SIG-M5 (cell line): ENCODE results near the gene CASP14.
"Not testable (repeated sequence)": the region's sequence is repeated elsewhere in the genome, so short reads cannot be mapped to it uniquely, and the experiment has no call there.

Experiments used
- DNase-seq: peaks from one replicate; lab custom pipeline; 2025; lab: John Stamatoyannopoulos, UW

CASP14 gene

GRCh38 chr19:15072930-15073647, 23.8 kb downstream of the CASP14 start:
- no peak for DNase-seq

GRCh38 chr19:15074371-15074770, 25.1 kb downstream of the CASP14 start:
- DNase-seq: no peak

DNA sequence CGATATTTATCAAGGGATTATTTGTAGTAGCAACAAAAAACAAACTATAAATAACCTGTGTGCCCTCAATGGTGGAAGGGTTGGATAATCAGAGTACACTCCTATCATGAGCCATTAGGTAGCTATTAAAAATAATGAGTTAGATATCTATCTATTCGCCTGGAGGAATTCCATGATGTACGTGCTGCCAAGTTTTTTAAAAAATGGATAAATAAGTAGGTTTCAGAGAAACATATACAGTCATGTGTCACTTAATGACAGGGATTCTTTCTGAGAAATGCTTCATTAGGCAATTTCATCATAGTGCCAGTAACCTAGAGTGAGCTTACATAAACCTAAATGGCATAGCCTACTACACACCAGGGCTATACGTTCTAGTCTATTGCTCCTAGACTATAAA, 26.5 kb downstream of the CASP14 start:
- DNase-seq: no peak

DNA sequence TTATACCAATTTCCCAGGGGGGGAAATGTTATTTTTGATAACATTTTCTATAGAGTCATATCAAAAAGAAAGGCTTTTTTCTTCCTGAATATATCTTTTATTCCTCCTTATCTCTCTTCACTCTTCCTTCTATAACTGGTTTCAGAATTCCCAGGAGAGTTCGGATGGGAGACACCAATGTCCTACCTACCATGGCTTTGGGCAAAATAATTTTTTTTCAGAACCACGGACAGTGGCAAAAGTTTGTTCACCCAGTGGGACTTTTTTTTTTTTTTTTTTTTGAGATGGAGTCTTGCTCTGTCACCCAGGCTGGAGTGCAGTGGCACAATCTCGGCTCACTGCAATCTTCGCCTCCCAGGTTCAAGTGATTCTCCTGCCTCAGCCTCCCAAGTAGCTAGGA, 30.7 kb downstream of the CASP14 start:
- not testable (repeated sequence) for DNase-seq

- DNase-seq: no peak
Observed at GRCh38 chr19:15081911-15082310, 32.6 kb downstream of the CASP14 start, which contains the start of gene OR1I1. OR1I1 (plus strand) TSS chr19:15082211; CDS start chr19:15087066, 4,855 bp downstream.

- no peak for DNase-seq
Observed at GRCh38 chr19:15087182-15087581, 37.9 kb downstream of the CASP14 start.

- DNase-seq: peak; percentile 2
Observed at GRCh38 chr19:15091918-15092753, 42.9 kb downstream of the CASP14 start.

- DNase-seq: no peak
Observed at GRCh38 chr19:15093001-15093400, 43.7 kb downstream of the CASP14 start.

GRCh38 chr19:15096223-15096622, 46.9 kb downstream of the CASP14 start:
- no peak for DNase-seq

DNA sequence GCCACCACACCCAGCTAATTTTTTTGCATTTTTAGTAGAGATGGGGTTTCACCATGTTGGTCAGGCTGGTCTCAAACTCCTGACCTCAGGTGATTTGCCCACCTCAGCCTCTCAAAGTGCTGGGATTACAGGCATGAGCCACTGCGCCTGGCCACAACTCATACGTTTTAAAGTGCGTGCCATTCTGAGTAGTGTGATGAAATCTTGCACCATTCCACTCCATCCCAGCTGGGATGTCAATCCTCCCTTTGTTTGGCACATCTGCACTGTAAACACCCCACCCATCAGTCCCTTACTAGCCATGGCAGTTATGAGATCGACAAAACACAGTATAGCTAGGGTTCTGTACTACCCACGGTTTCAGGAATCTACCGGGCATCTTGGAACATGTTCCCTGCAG, 48.7 kb downstream of the CASP14 start:
- not testable (repeated sequence) for DNase-seq

GRCh38 chr19:15098460-15098859, 49.2 kb downstream of the CASP14 start:
- DNase-seq: no peak

DNA sequence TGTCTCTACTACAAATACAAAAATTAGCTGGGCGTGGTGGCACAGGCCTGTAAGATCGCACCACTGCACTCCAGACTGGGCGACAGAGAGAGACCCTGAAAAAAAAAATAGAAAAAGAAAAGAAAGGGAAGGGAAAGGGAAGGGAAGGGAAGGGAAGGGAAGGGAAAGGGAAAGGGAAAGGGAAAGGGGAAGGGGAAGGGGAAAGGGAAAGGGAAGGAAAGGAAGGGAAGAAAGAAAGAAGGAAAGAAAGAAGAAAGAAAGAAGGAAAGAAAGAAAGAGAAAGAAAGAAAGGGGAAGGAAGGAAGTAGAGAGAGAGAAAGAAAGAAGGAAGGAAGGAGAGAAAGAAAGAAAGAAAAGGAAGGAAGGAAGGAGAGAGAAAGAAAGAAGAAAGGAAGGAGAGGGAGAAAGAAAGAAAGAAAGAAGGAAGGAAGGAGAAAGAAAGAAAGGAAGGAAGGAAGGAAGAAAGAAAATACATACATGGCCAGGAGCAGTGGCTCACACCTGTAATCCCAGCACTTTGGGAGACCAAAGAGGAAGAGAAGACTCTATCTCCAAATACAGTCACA, 49.8 kb downstream of the CASP14 start:
- DNase-seq: no peak

DNA sequence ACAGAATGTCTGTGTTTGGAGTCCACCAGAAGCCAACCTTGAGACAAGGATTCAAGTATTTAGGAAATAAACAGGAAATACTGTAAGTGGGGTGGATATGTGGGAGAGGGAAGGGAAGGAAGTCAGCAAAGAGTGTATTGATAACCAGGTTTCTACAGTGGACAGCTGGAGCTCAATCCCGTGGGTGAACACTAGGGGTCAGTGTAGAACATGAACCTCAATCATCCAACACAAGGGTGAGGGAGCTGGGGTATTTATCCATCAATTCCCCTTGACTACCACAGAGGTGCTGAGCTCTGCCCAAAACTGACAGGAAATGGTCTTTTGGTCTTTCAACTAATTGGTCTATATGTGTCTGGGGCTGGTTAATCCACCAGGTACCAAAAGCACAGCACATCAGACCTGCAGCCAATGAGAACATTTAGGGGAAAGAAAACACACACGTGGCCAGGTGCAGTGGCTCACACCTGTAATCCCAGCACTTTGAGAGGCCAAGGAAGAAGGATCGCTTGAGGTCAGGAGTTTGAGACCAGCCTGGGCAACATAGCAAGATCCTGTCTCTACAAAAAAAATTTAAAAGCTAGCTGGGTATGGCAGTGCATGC, 52.3 kb downstream of the CASP14 start:
- no peak for DNase-seq

DNA sequence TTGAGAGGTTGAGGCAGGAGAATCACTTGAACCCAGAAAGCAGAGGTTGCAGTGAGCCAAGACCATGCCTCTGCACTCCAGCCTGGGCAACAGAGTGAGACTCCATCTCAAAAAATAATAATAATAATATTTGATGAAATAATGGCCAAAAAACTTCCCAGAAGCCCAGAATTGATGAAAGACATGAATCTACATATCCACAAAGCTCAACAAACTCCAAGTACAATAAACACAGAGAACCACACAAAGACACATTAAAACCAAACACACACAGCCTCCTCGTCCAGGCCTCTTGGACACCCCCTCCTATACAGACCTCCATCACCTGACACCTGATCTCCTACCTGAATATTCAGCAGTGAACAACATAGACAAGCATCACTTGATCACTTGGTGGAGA, 54.7 kb downstream of the CASP14 start:
- DNase-seq: no peak

DNA sequence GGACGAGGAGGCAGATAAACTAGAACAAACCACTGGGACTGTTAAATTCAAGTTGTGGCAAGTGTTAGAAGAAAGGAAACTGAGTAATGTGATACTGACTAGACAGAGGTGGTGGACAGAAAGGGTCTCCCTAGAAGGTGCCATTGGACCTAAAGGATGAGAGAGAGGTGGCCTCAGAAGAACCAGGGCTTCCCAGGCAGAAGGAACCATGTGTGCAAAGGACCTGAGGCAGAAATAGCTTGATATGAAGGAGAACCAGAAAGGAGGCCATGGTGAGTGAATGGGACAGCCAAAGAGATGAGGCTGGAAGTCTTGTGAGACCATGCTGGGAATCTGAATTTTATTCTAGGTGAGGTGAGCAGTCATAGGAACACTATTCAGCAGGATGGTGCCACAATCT, 55.1 kb downstream of the CASP14 start:
- no peak for DNase-seq

DNA sequence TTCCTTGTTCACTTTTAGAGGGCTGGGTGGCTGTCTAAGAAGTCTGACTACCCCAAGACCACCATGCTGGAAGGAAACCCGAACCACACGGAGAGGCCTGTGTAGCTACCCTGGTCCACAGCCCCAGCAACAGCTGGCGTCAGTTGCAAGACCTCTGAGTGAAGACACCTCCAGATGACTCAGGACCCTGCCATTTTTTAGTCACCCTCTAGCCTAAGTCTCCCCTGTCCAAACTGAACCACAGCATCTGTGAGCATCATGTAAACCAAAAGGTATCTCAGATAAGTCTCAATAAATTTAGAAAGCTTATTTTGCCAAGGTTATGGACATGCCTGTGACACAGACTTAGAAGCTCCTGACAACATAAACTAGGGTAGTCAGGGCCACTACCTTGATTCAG, 55.8 kb downstream of the CASP14 start:
- DNase-seq: no peak

GRCh38 chr19:15107061-15108010, 58.1 kb downstream of the CASP14 start, which contains the start of gene SYDE1:
SYDE1 (plus strand) TSS chr19:15107401; CDS start chr19:15107434, 33 bp downstream.
- no peak for DNase-seq
